ENCODE measurements around the gene PACS1. TPM values are rescaled to one million over a fixed set of nuclear protein-coding genes. Genes with fewer than 3 reads are reported as not detected.

The PACS1 gene
- total RNA-seq, 1 donor = 31.5 TPM

DNA sequence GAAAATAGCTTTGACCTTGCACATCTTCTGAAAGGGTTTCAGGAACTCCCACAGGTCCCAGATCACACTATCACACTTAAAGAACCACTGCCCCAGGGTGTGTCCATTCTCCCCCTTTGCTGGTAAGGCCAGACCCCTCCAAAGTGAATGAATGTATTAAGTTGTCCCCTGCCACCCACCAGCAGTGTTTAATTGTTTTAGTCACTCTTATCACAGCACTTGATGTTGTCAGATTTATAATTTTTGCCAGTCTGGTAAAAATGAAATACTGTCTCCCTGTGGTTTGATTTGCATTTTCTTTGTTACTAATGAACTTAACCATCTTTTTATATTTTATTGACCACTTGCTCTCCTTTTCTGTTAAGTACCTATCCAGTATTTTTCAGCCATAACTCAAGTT lies 108.8 kb downstream of the PACS1 start:
- no peak for DNase-seq (ENCODE audit: low read depth)
- H3K4me3 ChIP-seq (ENCODE audit: low read depth, low read length) = no peak overlapping the region
- TF ChIP-seq, protein P1, sequence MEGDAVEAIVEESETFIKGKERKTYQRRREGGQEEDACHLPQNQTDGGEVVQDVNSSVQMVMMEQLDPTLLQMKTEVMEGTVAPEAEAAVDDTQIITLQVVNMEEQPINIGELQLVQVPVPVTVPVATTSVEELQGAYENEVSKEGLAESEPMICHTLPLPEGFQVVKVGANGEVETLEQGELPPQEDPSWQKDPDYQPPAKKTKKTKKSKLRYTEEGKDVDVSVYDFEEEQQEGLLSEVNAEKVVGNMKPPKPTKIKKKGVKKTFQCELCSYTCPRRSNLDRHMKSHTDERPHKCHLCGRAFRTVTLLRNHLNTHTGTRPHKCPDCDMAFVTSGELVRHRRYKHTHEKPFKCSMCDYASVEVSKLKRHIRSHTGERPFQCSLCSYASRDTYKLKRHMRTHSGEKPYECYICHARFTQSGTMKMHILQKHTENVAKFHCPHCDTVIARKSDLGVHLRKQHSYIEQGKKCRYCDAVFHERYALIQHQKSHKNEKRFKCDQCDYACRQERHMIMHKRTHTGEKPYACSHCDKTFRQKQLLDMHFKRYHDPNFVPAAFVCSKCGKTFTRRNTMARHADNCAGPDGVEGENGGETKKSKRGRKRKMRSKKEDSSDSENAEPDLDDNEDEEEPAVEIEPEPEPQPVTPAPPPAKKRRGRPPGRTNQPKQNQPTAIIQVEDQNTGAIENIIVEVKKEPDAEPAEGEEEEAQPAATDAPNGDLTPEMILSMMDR (IDR thresholded peaks at IDR 0.05; ENCODE audit: insufficient read depth, low read length) = no peak

DNA sequence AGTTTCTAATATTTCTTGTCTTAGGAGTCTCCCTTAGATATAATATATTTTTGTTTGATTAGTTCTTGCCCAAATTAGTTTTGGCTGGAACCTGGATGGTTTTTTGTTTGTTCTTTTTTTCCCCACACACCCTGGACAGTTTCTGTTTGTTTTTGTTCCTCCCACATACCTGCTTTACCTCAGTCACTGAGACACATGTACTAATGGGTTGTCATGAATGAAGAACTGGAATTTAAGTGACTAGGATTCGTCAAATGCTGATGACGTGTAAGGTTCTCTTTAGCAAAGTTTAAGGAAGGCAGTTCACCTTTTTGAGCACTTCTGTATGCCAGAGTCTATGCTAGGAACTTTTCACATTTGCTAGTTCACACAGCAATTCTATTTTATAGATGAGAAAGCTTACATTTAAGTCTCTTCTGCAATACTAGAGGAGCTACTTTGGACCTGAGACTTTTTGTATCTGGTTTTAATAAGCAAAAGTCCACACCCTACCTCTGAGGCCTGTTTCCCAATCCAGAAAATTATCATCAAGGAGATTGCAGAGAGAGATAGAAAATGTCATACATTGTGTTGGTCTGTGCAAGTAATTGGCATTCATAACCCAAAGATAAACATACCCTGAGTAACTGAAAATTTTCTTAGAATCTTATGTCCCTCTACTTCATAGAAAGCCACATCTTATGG lies 111.7 kb downstream of the PACS1 start:
- peak; percentile 72 for DNase-seq (ENCODE audit: low read depth)
- no peak overlapping the region for H3K4me3 ChIP-seq (ENCODE audit: low read depth, low read length)
- TF ChIP-seq, protein P1 (IDR thresholded peaks at IDR 0.05; ENCODE audit: insufficient read depth, low read length) = no peak

DNA sequence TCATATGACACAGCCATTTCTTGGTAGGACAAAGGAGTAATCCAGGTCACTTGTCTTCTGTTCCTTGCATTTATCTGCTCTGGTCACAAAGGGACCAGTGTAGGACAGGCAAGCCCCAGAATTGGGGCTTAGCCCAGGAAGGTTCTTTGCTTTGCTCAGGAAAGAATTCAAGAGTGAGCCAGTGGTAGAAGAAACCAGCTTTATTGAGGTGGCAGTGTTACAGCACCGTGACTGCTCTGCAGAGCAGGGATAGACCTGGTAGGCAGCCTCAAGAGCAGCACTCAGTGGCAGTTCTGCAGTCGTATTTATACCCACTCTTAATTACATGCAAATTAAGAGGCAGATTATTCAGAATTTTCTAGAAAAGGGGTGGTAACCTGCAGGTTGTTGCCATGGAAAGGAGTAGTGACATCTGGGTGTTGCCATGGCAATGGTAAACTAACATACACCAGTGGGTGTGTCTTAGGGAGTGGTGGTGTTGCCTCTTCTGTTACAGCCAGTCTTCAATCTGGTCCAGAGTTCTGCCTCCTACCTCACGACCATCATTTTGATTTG lies 113.5 kb downstream of the PACS1 start:
- H3K4me3 ChIP-seq (ENCODE audit: low read depth, low read length) = no peak overlapping the region
- DNase-seq (ENCODE audit: low read depth) = no peak
- TF ChIP-seq, protein P1 (IDR thresholded peaks at IDR 0.05; ENCODE audit: insufficient read depth, low read length) = no peak

DNA sequence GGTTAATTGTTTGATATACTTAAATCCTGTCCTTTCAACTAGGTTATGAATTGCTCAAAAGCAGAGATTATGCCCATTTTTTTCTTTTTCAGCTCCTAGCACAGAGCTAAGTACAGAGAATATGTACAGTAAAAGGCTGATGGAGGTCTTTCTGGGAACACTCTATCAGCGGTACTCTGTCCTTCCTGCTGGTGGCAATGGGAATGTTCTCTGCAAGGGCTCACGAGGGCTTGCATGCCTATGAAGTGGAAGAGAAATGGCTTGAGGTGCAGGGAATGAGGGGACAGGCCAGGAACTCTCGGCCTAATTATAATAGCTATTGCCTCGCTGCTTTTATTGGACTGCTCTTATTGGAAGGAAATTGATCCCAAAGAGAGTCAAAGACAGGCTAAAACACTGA lies 114.7 kb downstream of the PACS1 start:
- DNase-seq (ENCODE audit: low read depth) = no peak
- H3K4me3 ChIP-seq (ENCODE audit: low read depth, low read length) = no peak overlapping the region
- TF ChIP-seq, protein P1 (IDR thresholded peaks at IDR 0.05; ENCODE audit: insufficient read depth, low read length) = no peak

DNA sequence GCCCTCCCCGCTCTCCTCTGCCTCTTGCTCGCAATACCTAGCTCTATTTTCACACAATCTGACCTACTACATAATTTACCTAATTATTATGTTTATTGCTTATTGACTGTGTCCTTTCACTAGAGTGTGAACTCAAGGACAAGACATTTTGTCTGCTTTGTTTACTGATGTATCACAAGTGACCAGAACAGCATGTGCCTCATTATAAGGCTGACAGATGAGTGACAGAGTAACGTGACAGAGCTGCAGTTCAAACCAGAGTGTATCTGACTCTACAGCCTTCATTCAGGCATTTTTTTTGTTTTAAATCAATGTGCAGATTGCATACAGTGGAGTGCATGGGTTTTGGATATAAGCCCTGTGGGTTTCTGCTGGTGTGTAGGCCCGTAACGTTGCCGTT lies 116.4 kb downstream of the PACS1 start:
- TF ChIP-seq, protein P1 (IDR thresholded peaks at IDR 0.05; ENCODE audit: insufficient read depth, low read length) = no peak
- no peak overlapping the region for H3K4me3 ChIP-seq (ENCODE audit: low read depth, low read length)
- no peak for DNase-seq (ENCODE audit: low read depth)

DNA sequence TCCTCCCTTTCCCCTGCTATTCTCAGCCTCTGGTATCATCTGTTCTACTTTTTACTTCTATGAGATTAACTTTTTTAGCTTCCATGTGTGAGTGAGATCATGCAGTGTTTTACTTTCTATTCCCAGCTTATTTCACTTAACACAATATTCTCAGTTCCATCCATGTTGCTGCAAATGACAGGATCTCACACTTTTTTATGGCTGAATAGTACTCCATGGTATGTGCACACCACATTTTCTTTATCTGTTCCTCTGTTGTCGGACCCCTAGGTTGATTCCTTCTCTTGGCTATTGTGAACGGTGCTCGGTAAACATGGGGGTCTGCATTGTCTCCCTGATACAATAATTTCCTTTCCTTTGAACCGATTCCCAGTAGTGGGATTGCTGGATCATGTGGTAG lies 117.4 kb downstream of the PACS1 start:
- no peak overlapping the region for H3K4me3 ChIP-seq (ENCODE audit: low read depth, low read length)
- no peak for DNase-seq (ENCODE audit: low read depth)
- TF ChIP-seq, protein P1 (IDR thresholded peaks at IDR 0.05; ENCODE audit: insufficient read depth, low read length) = no peak

All from fibroblast of the aortic adventitia (primary cell).